Trophoblast cell (in vitro differentiated cells and primary cell): Measurements from ENCODE around the gene UNC80.
"Not testable (repeated sequence)": the region's sequence is repeated elsewhere in the genome, so short reads cannot be mapped to it uniquely, and the experiment has no call there.

ENCODE experiments used
- DNase-seq, 2 donors: peaks; one replicate each; pipeline ENCODE4 v3.0.0-alpha.2; 2016
- H2AFZ ChIP-seq: 2 replicates; pipeline ENCODE4 v1.6.1; 2013; ENCODE audit warnings: low read length, moderate library complexity, mild to moderate bottlenecking; ENCODE audit not compliant: insufficient read depth, poor library complexity
- H2AK5ac ChIP-seq: 2 replicates; pipeline ENCODE4 v1.6.1; 2013; ENCODE audit warnings: mild to moderate bottlenecking, low read length
- H2BK120ac ChIP-seq: 2 replicates; pipeline ENCODE4 v1.6.1; 2013; ENCODE audit warnings: low read length, mild to moderate bottlenecking, moderate library complexity; ENCODE audit not compliant: insufficient read depth, poor library complexity
- H2BK12ac ChIP-seq: 2 replicates; pipeline ENCODE4 v1.6.1; 2013; ENCODE audit warnings: mild to moderate bottlenecking, low read length, moderate library complexity
- H2BK5ac ChIP-seq: 2 replicates; pipeline ENCODE4 v1.6.1; 2013; ENCODE audit warnings: low read length, low read depth, moderate library complexity, mild to moderate bottlenecking; ENCODE audit not compliant: poor library complexity
- H3K14ac ChIP-seq: 2 replicates; pipeline ENCODE4 v1.6.1; 2013; ENCODE audit warnings: mild to moderate bottlenecking, low read length
- H3K18ac ChIP-seq: 2 replicates; pipeline ENCODE4 v1.6.1; 2013; ENCODE audit warnings: mild to moderate bottlenecking, low read length
- H3K23ac ChIP-seq: 2 replicates; pipeline ENCODE4 v1.6.1; 2013; ENCODE audit warnings: low read length
- H3K27ac ChIP-seq: 2 replicates; pipeline ENCODE4 v1.5.1; 2013; ENCODE audit warnings: low read depth, mild to moderate bottlenecking, inconsistent platforms, low read length, moderate library complexity
- H3K27me3 ChIP-seq: 2 replicates; pipeline ENCODE4 v1.6.1; 2013; ENCODE audit warnings: inconsistent platforms, mild to moderate bottlenecking, low read length, moderate library complexity; ENCODE audit not compliant: insufficient read depth
- H3K36me3 ChIP-seq, 2 experiments: 1 replicate in 1 of 2; 2 replicates in 1 of 2; pipeline ENCODE4 v1.6.1; 2013; ENCODE audit warnings: low read length in 2 of 2, mild to moderate bottlenecking in 2 of 2, moderate library complexity in 1 of 2; ENCODE audit not compliant: insufficient read depth in 2 of 2, control insufficient read depth in 1 of 2
- H3K4ac ChIP-seq: 2 replicates; pipeline ENCODE4 v1.6.1; 2013; ENCODE audit warnings: low read depth, mild to moderate bottlenecking, low read length, moderate library complexity
- H3K4me1 ChIP-seq, 2 experiments: 1 replicate in 1 of 2; 2 replicates in 1 of 2; pipeline ENCODE4 v1.6.1; 2013; ENCODE audit warnings: low read length in 2 of 2, mild to moderate bottlenecking in 2 of 2, moderate library complexity in 1 of 2; ENCODE audit not compliant: insufficient read depth in 2 of 2, control insufficient read depth in 1 of 2
- H3K4me2 ChIP-seq: 2 replicates; pipeline ENCODE4 v1.6.1; 2013; ENCODE audit warnings: inconsistent platforms, mild to moderate bottlenecking, low read length, moderate library complexity
- H3K4me3 ChIP-seq: 2 replicates; pipeline ENCODE4 v1.5.1; 2013; ENCODE audit warnings: mild to moderate bottlenecking, low read depth, low read length, inconsistent platforms
- H3K79me1 ChIP-seq: one replicate; pipeline ENCODE4 v1.6.1; 2013; ENCODE audit warnings: low read length
- H3K79me2 ChIP-seq: 2 replicates; pipeline ENCODE4 v1.6.1; 2013; ENCODE audit warnings: low read length, mild to moderate bottlenecking; ENCODE audit not compliant: control insufficient read depth, insufficient read depth, poor library complexity
- H3K9ac ChIP-seq: 2 replicates; pipeline ENCODE4 v1.6.1; 2013; ENCODE audit warnings: mild to moderate bottlenecking, low read length
- H3K9me3 ChIP-seq: 2 replicates; pipeline ENCODE4 v1.6.1; 2013; ENCODE audit warnings: low read depth, mild to moderate bottlenecking, control low read depth, inconsistent platforms, low read length; ENCODE audit not compliant: insufficient read depth
- H4K12ac ChIP-seq: 2 replicates; pipeline ENCODE4 v1.6.1; 2013; ENCODE audit warnings: low read depth, mild to moderate bottlenecking, low read length, moderate library complexity
- H4K8ac ChIP-seq: 2 replicates; pipeline ENCODE4 v1.6.1; 2013; ENCODE audit warnings: low read depth, mild to moderate bottlenecking, low read length, moderate library complexity
- H4K91ac ChIP-seq: one replicate; pipeline ENCODE4 v1.6.1; 2013; ENCODE audit warnings: low read depth, mild to moderate bottlenecking, low read length, moderate library complexity
- WGBS: extraction: QIAGEN DNeasy Blood & Tissue Kit; methylation state at CpG from one replicate; pipeline ENCODE4 v1.1.7; 2013; ENCODE audit warnings: missing lambda C conversion rate; ENCODE audit not compliant: insufficient read length, insufficient coverage; ENCODE audit errors: extremely low coverage; 5-methylcytosine and 5-hydroxymethylcytosine counted together

UNC80 gene

DNA sequence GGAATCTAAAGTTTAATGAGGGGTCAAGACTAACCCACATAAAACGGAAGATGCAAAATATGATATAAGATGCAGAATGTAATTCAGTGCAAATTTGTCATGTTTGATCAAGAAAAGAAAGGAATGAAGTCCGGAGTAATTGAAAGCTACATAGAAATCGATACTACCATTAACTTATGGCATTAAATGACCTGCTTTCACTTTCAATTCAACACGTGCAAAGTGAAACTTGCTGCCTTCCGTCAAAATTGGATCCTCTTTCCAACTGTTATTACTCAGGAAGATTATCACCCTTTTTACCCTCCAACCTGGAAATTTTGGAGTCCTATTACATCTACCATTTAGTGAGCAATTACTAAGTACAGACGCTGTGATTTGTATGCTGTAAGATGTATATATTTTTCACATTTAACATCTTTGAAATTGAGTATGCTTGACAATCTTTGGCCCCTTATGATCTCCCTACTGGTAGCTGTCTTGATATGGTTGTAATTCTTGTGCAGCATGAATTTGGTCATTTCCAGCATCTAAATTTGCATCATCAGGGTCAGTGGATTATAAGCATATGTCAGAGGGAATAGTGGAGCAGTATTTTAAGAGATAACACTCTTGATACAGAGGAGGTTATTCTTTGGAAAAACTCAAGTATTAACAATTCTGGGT, 18.6 kb downstream of the UNC80 start:
- no peak overlapping the region for H3K4ac ChIP-seq
- H3K27ac ChIP-seq, result no peak overlapping the region
- no peak for DNase-seq
- no peaks in the 10 kb centered on the region for H3K4me1 ChIP-seq
- H3K14ac ChIP-seq, result no peak overlapping the region
- H3K36me3 ChIP-seq, result no peaks in the 10 kb centered on the region
- no peak overlapping the region for H2AFZ ChIP-seq
- WGBS, result no CpG with 5 or more reads among the region's 6 CpGs
- H3K79me2 ChIP-seq, result no peaks in the 10 kb centered on the region
- H4K8ac ChIP-seq, result no peak overlapping the region
- no peak overlapping the region for H2BK5ac ChIP-seq
- H2BK12ac ChIP-seq, result no peak overlapping the region
- H4K12ac ChIP-seq, result no peak overlapping the region
- no peak overlapping the region for H4K91ac ChIP-seq
- no peak overlapping the region for H3K18ac ChIP-seq
- no peaks in the 10 kb centered on the region for H3K79me1 ChIP-seq
- no peaks in the 10 kb centered on the region for H3K27me3 ChIP-seq
- H3K9me3 ChIP-seq, result no peaks in the 10 kb centered on the region
- no peak overlapping the region for H3K9ac ChIP-seq
- H2BK120ac ChIP-seq, result no peak overlapping the region
- H3K23ac ChIP-seq, result no peak overlapping the region
- H3K4me3 ChIP-seq, result no peak overlapping the region
- H2AK5ac ChIP-seq, result no peak overlapping the region
- no peak overlapping the region for H3K4me2 ChIP-seq

DNA sequence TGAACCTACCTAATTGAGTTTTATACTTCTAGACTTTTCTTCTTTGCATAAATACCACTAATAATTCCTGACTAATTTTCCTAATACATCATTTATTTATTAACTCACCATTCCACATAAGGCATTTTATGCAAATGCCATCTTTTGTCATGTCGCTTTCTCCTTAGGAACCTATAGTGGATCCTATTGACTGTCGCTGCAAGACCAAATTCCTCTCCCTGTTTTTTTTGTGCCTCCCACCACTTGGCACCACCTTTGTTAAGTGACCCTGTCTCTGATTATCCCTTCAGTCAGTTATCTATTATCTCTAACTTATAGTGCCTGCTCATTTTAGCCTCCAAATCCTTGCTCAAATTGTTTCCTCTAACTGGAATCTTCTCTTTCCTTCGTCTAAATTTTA, 19.5 kb downstream of the UNC80 start:
- DNase-seq, result no peak

GRCh38 chr2:209795425-209795824, 23.8 kb downstream of the UNC80 start:
- not testable (repeated sequence) for H4K91ac ChIP-seq, DNase-seq, H3K23ac ChIP-seq, H3K79me2 ChIP-seq, H4K8ac ChIP-seq, H2AFZ ChIP-seq, H3K27me3 ChIP-seq, H3K9me3 ChIP-seq, H3K4me3 ChIP-seq, H3K79me1 ChIP-seq, H3K18ac ChIP-seq, H3K4ac ChIP-seq, H3K9ac ChIP-seq, H2BK5ac ChIP-seq, H3K36me3 ChIP-seq, H2AK5ac ChIP-seq, H2BK120ac ChIP-seq, H3K4me1 ChIP-seq, H2BK12ac ChIP-seq, H3K27ac ChIP-seq, H3K14ac ChIP-seq, H3K4me2 ChIP-seq
- no CpG with 5 or more reads among the region's 4 CpGs for WGBS
- H4K12ac ChIP-seq, result peak overlapping the region; percentile 43

More for the DNA sequence above, 19.5 kb downstream of the UNC80 start:
- Histone ChIP-seq H3K4me1 (no peaks in the 10 kb centered on the region), H2AK5ac (no peak overlapping the region), H2BK5ac (no peak overlapping the region), H3K4ac (no peak overlapping the region), H3K79me2 (no peaks in the 10 kb centered on the region), H4K91ac (no peak overlapping the region), H3K27me3 (no peaks in the 10 kb centered on the region), H3K36me3 (no peaks in the 10 kb centered on the region), H3K14ac (no peak overlapping the region), H3K23ac (no peak overlapping the region), H3K9me3 (no peaks in the 10 kb centered on the region), H3K4me3 (no peak overlapping the region), H2BK12ac (no peak overlapping the region), H4K8ac (no peak overlapping the region), H3K4me2 (no peak overlapping the region), H4K12ac (no peak overlapping the region), H3K18ac (no peak overlapping the region), H3K79me1 (no peaks in the 10 kb centered on the region), H2AFZ (no peak overlapping the region), H3K9ac (no peak overlapping the region), H2BK120ac (no peak overlapping the region), H3K27ac (no peak overlapping the region)
- no CpG with 5 or more reads among the region's 3 CpGs for WGBS

DNA sequence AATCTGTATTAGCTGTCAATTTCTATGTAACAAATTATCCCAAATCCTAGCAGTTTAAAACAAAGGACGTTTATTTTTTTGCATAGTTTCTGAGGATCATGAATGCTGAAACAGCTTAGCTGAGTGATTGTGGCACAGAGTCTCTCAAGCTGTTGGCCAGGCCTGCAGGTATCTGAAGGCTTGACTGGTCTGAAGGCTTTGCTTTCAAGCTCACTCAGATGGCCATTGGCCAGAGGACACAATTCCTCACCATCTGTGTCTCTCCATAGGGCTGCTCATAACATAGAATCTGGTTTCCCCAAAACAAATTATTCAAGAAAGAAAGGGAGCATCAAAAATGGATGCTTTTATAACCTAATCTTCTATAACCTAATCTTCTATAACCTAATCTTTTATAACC, 33.7 kb downstream of the UNC80 start:
- Histone ChIP-seq H3K9ac (no peak overlapping the region), H4K91ac (no peak overlapping the region), H2BK120ac (no peak overlapping the region), H4K8ac (no peak overlapping the region), H3K27me3 (no peaks in the 10 kb centered on the region), H3K4ac (no peak overlapping the region), H3K79me1 (no peaks in the 10 kb centered on the region), H3K4me1 (no peaks in the 10 kb centered on the region), H3K23ac (no peak overlapping the region), H3K4me2 (no peak overlapping the region), H2AFZ (no peak overlapping the region), H2AK5ac (no peak overlapping the region), H4K12ac (no peak overlapping the region), H3K4me3 (no peak overlapping the region), H2BK12ac (no peak overlapping the region), H3K9me3 (no peaks in the 10 kb centered on the region), H3K14ac (no peak overlapping the region), H3K18ac (no peak overlapping the region), H3K27ac (no peak overlapping the region), H2BK5ac (no peak overlapping the region), H3K79me2 (no peaks in the 10 kb centered on the region), H3K36me3 (peaks cover 0 to 2% of the 10 kb centered on the region in 2 experiments)
- DNase-seq, result no peak
- no CpG with 5 or more reads among the region's 1 CpG for WGBS
